ENCODE data around the gene BMP7. TPM values are rescaled to one million over a fixed set of nuclear protein-coding genes. Genes with fewer than 3 reads are reported as not detected.

BMP7 gene
- total and polyA plus RNA-seq, 2 experiments from 2014 or later = 130 to 276 TPM

DNA sequence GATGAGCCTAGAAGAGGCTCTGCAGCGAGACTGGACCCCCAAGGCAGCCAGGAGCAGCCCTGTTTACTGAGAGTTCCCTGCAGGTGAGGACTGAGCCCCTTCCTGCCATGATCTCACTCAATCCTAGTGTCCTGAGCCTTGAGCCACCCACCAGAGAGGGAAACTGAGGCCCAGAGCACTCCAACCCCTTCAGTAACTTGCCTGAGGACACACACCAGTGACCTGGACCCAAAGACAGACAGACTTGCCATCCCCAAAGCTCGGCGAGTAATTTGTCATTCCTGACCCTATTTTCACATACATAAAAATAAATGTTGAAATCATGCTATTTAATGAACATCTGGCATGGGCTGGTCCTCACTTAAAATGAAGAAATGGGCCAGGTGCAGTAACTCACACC lies 16.7 kb downstream of the BMP7 start:
- no peaks in the 10 kb centered on the region for H3K36me3 ChIP-seq
- H3K27me3 ChIP-seq = no peaks in the 10 kb centered on the region
- DNase-seq (ENCODE audit: low read depth in 1 of 2, low spot score in 1 of 2) = no peak
- no peak overlapping the region for H3K4me3 ChIP-seq
- H3K27ac ChIP-seq = no peak overlapping the region
- no peaks in the 10 kb centered on the region for H3K9me3 ChIP-seq (ENCODE audit: low read depth)
- peaks cover 14% of the 10 kb centered on the region for H3K4me1 ChIP-seq (ENCODE audit: low read depth)
- TF ChIP-seq CTCF (IDR thresholded peaks at IDR 0.05; ENCODE audit: low read depth, low read length) = no peak

DNA sequence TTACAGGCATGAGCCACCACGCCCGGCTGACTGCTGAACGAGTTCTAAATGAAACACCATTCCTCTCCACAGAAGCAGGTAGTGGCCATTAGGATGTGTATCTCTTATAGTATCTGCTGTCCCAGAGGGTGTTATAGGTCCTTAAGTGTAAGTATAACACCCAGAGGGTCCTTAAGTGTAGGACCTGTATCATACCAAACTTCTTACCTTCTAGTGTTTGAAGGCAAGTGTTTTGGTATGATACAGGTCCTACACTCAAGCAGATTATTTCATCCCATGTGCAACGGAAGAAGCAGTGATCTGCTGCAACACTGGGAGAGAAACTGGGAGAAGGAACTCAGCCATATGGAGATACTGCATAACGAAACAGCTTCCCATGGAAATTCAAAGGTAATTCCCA lies 17.4 kb downstream of the BMP7 start:
- no peak for TF ChIP-seq CTCF (IDR thresholded peaks at IDR 0.05; ENCODE audit: low read depth, low read length)
- no peaks in the 10 kb centered on the region for H3K27me3 ChIP-seq
- H3K9me3 ChIP-seq (ENCODE audit: low read depth) = no peaks in the 10 kb centered on the region
- H3K4me3 ChIP-seq = no peak overlapping the region
- no peak for DNase-seq (ENCODE audit: low read depth in 1 of 2, low spot score in 1 of 2)
- no peak overlapping the region for H3K27ac ChIP-seq
- H3K4me1 ChIP-seq (ENCODE audit: low read depth) = peaks cover 19% of the 10 kb centered on the region
- no peaks in the 10 kb centered on the region for H3K36me3 ChIP-seq

GRCh38 chr20:57248132-57248797 lies 18.2 kb downstream of the BMP7 start:
- no peak for TF ChIP-seq CTCF (IDR thresholded peaks at IDR 0.05; ENCODE audit: low read depth, low read length)
- DNase-seq (ENCODE audit: low read depth in 1 of 2, low spot score in 1 of 2) = no peak
- H3K27me3 ChIP-seq = no peaks in the 10 kb centered on the region
- H3K4me1 ChIP-seq (ENCODE audit: low read depth) = peaks cover 16% of the 10 kb centered on the region
- no peak overlapping the region for H3K27ac ChIP-seq
- no peaks in the 10 kb centered on the region for H3K36me3 ChIP-seq
- H3K9me3 ChIP-seq (ENCODE audit: low read depth) = no peaks in the 10 kb centered on the region
- H3K4me3 ChIP-seq = no peak overlapping the region

GRCh38 chr20:57247292-57247965 lies 19.0 kb downstream of the BMP7 start:
- Histone ChIP-seq H3K27ac (no peak overlapping the region), H3K27me3 (no peaks in the 10 kb centered on the region), H3K9me3 (ENCODE audit: low read depth) (no peaks in the 10 kb centered on the region)

DNA sequence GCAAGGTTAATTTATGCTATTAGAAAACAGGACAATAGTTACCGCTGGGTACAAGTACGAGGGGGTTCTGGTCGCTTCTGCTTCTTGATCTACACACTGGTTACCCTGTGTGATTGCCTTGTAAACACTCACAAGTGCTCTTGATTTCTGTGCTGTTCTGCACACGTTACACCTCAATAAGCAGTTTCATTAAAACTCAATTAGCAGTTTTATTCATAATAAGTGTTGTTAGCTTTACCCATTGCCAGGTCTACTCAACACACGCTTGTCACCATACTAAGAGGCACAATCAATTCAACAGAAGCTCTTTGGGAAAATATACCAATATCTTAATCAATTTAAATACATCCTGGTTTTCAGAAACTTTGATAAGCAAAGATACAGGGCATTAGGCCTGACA lies 20.4 kb downstream of the BMP7 start:
- Histone ChIP-seq H3K27me3 (no peaks in the 10 kb centered on the region), H3K9me3 (ENCODE audit: low read depth) (no peaks in the 10 kb centered on the region), H3K27ac (no peak overlapping the region), H3K4me1 (ENCODE audit: low read depth) (peaks cover 6% of the 10 kb centered on the region), H3K36me3 (no peaks in the 10 kb centered on the region), H3K4me3 (no peak overlapping the region)
- no peak for DNase-seq (ENCODE audit: low read depth in 1 of 2, low spot score in 1 of 2)
- TF ChIP-seq CTCF (IDR thresholded peaks at IDR 0.05; ENCODE audit: low read depth, low read length) = no peak

More at GRCh38 chr20:57247292-57247965, 19.0 kb downstream of the BMP7 start:
- Histone ChIP-seq H3K4me1 (ENCODE audit: low read depth) (peaks cover 8% of the 10 kb centered on the region), H3K4me3 (no peak overlapping the region), H3K36me3 (no peaks in the 10 kb centered on the region)
- TF ChIP-seq CTCF (IDR thresholded peaks at IDR 0.05; ENCODE audit: low read depth, low read length) = no peak
- DNase-seq (ENCODE audit: low read depth in 1 of 2, low spot score in 1 of 2) = no peak

All from cardiac muscle cell (in vitro differentiated cells and primary cell).